ENCODE data around the gene HYLS1. TPM values are rescaled to one million over a fixed set of nuclear protein-coding genes. Genes with fewer than 3 reads are reported as not detected.

Gene HYLS1
- total RNA-seq, 1 experiment from 2014 or later: 15.1 TPM

Other genes with a start within 250 kb of the HYLS1 start
- gene ACRV1, start 206.8 kb upstream of the HYLS1 start, total RNA-seq (2014; rRNA removed; shearing (Covaris generic); ENCODE audit: low replicate concordance): not detected in 2 replicates
- gene PATE1, start 141.4 kb upstream of the HYLS1 start, total RNA-seq (2014; rRNA removed; shearing (Covaris generic); ENCODE audit: low replicate concordance): not detected in 2 replicates
- 0.07 TPM in 1 of 2 replicates, not detected in the other for gene PATE2, start 108.8 kb upstream of the HYLS1 start, total RNA-seq (2014; rRNA removed; shearing (Covaris generic); ENCODE audit: low replicate concordance)
- gene PATE3, start 99.5 kb upstream of the HYLS1 start, total RNA-seq (2014; rRNA removed; shearing (Covaris generic); ENCODE audit: low replicate concordance): not detected in 2 replicates
- gene PATE4, start 54.4 kb upstream of the HYLS1 start, total RNA-seq (2014; rRNA removed; shearing (Covaris generic); ENCODE audit: low replicate concordance): not detected in 2 replicates
- gene PUS3, start 15.5 kb downstream of the HYLS1 start, total RNA-seq (2014; rRNA removed; shearing (Covaris generic); ENCODE audit: low replicate concordance): 10.6 and 21.3 TPM in 2 replicates
- not detected in 2 replicates for gene DDX25, start 16.8 kb downstream of the HYLS1 start, total RNA-seq (2014; rRNA removed; shearing (Covaris generic); ENCODE audit: low replicate concordance)
- gene VSIG10L2, start 58.4 kb downstream of the HYLS1 start, total RNA-seq (2014; rRNA removed; shearing (Covaris generic); ENCODE audit: low replicate concordance): not detected in 2 replicates
- gene CDON, start 175.2 kb downstream of the HYLS1 start, total RNA-seq (2014; rRNA removed; shearing (Covaris generic); ENCODE audit: low replicate concordance): 25.4 and 36.3 TPM in 2 replicates

Measured in MG63 (cell line).